Right lobe of liver (tissue), 4 donors: ENCODE measurements around the gene SLC15A4.

Source experiments
- POLR2A ChIP-seq: fragments of 450-650 bp; IDR thresholded peaks from one replicate; pipeline ENCODE4 v1.6.1; 2017; ENCODE audit warnings: antibody characterized with exemption, mild to moderate bottlenecking
- TF ChIP-seq, protein P1 (sequence below), 4 donors: fragments of 200-600 bp in 3 of 4; fragments of 450-650 bp in 1 of 4; IDR thresholded peaks; one replicate each; pipeline versions ENCODE4 v1.5.1 to v1.8.0; 2016 to 2022; ENCODE audit warnings: antibody characterized with exemption in 4 of 4, mild to moderate bottlenecking in 2 of 4
- donor health status: DM: no; HTN: no; CAD: no.
- donor health status: DM: no; HTN: no; CAD: no.
- donor health status: DM: no; HTN: yes; CAD: no.

DNA sequence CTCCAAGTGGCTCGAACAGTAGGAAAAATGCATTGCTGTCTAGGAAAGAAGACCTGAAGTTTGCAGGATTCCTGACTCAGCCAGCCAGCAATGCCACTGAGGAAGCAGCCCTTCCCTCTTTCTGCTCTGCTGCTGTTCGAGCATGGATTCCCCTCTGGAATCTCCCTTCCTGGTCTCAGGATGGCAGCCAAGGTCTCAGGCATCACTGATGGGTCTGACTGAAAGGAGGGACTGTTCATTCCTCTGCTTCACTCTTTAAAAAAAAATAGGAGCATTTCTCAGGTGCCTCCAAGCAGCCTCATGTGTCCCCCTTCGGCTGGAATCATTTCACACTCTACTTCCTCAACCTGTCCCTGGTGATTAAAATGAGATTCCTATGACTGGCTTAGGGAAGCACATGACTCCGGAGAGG lies 62.4 kb downstream of the SLC15A4 start:
- TF ChIP-seq, protein P1, sequence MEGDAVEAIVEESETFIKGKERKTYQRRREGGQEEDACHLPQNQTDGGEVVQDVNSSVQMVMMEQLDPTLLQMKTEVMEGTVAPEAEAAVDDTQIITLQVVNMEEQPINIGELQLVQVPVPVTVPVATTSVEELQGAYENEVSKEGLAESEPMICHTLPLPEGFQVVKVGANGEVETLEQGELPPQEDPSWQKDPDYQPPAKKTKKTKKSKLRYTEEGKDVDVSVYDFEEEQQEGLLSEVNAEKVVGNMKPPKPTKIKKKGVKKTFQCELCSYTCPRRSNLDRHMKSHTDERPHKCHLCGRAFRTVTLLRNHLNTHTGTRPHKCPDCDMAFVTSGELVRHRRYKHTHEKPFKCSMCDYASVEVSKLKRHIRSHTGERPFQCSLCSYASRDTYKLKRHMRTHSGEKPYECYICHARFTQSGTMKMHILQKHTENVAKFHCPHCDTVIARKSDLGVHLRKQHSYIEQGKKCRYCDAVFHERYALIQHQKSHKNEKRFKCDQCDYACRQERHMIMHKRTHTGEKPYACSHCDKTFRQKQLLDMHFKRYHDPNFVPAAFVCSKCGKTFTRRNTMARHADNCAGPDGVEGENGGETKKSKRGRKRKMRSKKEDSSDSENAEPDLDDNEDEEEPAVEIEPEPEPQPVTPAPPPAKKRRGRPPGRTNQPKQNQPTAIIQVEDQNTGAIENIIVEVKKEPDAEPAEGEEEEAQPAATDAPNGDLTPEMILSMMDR (IDR thresholded peaks at IDR 0.05) = no peak
- TF ChIP-seq POLR2A = no peak
